Omental fat pad (tissue), 4 donors: Measurements from ENCODE around the gene KRT80. TPM values are rescaled to one million over a fixed set of nuclear protein-coding genes. Genes with fewer than 3 reads are reported as not detected.

ENCODE experiments used
- ATAC-seq: fragments of 150-250 bp; one replicate; pipeline ENCODE4 v1.9.1; 2016; ENCODE audit warnings: mild to moderate bottlenecking, moderate library complexity; ENCODE audit not compliant: low FRiP score
- DNase-seq: peaks from one replicate; pipeline ENCODE4 v3.0.0-alpha.2; 2019; ENCODE audit warnings: low spot score
- total RNA-seq, 4 donors: library from RNA; depleted of rRNA; stranded (reverse); fragments of >200 nt; gene quantifications; one replicate each; pipeline ENCODE4 v1.1.0, GENCODE V29; 2016
- TF ChIP-seq, protein P1 (sequence below), 3 donors: fragments of 450-650 bp; IDR thresholded peaks; one replicate each; pipeline ENCODE4 v1.5.1; 2016 to 2017; ENCODE audit warnings: antibody characterized with exemption in 3 of 3, mild to moderate bottlenecking in 3 of 3, moderate library complexity in 2 of 3

The KRT80 gene
- total RNA-seq, 4 donors from 2014 or later = 0.37 to 5.5 (median 0.75) TPM; not detected in 1

DNA sequence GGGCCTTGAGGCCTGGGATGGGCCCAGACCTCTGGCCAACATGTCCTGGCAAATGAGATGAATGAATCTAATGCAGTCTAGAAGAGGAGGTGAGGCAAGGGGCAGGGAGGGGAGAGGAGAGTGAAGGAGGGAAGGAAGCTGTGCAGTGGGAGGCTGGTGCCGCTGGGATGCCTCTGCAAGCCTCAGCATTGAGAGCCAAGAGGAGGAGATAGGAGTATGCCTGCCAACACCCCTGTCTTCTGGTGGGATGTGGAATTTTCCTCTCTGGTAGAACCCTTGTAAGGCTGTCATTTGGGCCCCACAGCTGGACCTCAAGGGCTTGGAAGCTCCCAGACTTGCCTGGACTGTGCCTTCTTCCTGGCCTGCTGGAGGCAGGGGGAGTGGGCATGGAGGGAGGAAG lies 21.9 kb downstream of the KRT80 start:
- TF ChIP-seq, protein P1, sequence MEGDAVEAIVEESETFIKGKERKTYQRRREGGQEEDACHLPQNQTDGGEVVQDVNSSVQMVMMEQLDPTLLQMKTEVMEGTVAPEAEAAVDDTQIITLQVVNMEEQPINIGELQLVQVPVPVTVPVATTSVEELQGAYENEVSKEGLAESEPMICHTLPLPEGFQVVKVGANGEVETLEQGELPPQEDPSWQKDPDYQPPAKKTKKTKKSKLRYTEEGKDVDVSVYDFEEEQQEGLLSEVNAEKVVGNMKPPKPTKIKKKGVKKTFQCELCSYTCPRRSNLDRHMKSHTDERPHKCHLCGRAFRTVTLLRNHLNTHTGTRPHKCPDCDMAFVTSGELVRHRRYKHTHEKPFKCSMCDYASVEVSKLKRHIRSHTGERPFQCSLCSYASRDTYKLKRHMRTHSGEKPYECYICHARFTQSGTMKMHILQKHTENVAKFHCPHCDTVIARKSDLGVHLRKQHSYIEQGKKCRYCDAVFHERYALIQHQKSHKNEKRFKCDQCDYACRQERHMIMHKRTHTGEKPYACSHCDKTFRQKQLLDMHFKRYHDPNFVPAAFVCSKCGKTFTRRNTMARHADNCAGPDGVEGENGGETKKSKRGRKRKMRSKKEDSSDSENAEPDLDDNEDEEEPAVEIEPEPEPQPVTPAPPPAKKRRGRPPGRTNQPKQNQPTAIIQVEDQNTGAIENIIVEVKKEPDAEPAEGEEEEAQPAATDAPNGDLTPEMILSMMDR (IDR thresholded peaks at IDR 0.05) = no peak
- DNase-seq = no peak
- no peak for ATAC-seq

GRCh38 chr12:52168019-52168717 lies 23.6 kb downstream of the KRT80 start:
- ATAC-seq (no peak), DNase-seq (no peak)
- TF ChIP-seq, protein P1 (IDR thresholded peaks at IDR 0.05) = no peak

DNA sequence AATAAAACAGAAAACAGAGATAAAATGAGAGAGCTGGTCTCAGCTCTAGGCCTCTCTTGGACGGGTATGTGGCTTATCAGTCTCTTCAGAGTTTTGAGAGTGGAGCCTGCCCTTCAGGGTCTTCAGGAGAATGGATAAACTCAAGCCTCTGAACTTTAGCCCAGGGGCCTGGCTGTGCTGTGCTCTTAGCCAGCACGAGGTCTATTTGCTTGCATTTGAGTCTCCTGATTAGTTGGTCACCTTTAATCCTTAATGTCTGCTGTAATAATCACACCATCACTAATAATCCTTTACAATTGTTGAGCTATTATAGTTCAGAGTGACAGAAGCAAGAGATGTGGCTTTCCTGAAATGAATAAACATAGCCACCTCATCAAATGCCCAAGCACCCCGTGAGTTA lies 24.3 kb downstream of the KRT80 start:
- DNase-seq = no peak
- TF ChIP-seq, protein P1 (IDR thresholded peaks at IDR 0.05) = no peak
- no peak for ATAC-seq

DNA sequence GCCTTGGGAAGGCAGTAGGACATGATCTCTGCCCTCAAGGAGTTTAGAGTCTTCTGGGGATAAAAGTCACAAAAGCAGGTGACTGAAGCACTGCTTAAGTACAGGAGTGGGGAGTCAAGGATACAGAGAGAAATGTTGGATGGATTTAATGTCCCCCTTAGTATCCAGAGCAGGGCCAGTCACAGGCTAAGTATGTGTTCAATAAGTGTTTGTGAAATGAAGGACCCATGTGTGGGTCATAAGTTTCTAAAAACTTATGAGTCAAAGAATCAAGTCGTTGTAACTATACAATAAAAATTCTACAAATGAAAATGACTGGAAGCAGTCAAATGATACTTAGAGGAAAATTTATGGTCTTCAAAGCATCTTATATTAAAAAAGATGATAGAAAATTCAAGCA lies 25.1 kb downstream of the KRT80 start:
- ATAC-seq (no peak), DNase-seq (no peak)
- TF ChIP-seq, protein P1 (IDR thresholded peaks at IDR 0.05) = no peak

DNA sequence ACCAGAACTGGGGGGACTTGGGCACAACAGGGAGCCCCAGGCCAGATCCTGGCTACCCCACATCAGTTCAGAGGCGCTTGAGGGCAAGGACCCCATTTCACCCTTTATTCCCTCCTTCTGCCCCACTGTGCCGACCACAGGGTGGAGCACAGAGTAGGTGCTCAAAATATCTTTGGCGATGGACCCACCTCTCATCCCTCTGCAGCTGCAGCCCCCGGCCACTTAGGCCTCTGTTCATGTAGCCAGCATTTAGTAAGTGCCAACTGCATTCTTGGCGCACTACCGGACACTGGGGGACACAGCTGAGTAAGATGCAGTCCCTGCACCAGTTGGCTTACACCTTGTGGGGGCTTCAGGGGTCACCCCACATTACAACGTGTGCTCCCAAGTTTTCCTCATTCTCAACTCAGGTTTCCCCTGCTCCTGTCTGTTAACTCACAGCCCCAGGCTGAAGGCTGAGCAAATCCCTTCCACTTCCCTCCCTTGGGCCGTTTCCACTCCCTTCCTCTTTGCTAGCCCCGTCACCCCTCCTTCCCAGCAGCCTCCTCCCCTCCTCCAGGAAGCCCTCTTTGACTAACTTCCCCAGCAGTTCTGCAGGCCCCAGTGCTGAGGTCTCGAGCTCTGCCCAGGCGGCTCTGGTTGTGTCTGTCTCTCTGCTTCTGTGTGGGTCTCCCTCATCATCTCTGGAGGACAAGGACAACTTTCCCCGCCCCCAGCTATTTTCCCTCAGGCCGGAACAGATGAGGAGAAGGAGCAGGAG lies 26.5 kb downstream of the KRT80 start:
- ATAC-seq = no peak
- TF ChIP-seq, protein P1 (IDR thresholded peaks at IDR 0.05) = no peak
- DNase-seq = no peak

GRCh38 chr12:52164624-52165023 lies 27.2 kb downstream of the KRT80 start:
- DNase-seq (no peak), ATAC-seq (no peak)
- TF ChIP-seq, protein P1 (IDR thresholded peaks at IDR 0.05) = no peak

DNA sequence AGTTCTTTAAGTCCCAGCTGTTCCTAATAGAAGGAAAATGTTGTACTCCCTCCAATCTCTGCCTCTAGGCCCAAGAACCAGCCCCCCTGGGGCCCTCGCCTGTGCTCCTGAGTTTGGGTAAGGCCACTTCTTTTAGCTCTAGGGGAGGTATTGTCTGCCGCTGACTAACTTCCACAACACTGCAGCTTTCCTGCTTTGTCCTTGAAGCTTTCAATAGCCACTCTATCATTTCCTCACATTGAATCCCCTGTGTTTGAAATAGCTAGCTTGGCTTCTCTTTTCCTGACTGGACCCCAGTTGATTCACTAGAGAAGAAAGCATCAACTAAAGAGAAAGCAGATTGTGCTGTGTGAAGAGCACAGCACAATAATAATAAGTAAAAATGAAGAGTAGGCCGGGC lies 28.8 kb downstream of the KRT80 start:
- TF ChIP-seq, protein P1 (IDR thresholded peaks at IDR 0.05) = no peak
- ATAC-seq (no peak), DNase-seq (no peak)
